OCI-LY3 (cell line): Measurements from ENCODE around the gene AFF2.

ENCODE experiments used
- CTCF ChIP-seq: fragments of 200-600, 300-600 bp; sonication (generic); IDR thresholded peaks from 2 replicates; pipeline ENCODE4 v1.5.1; 2014; ENCODE audit warnings: antibody characterized with exemption, low read length, low read depth
- EZH2phosphoT487 ChIP-seq: fragments of 200-600 bp; shearing (Covaris generic); IDR thresholded peaks from 2 replicates; pipeline ENCODE4 v1.6.1; 2018; ENCODE audit warnings: antibody characterized with exemption, mixed run types, low read depth

- TF ChIP-seq CTCF (0 out of 2 replicates have a peak, but pooled peaks have one; percentile 6), EZH2phosphoT487 (no peak)
These were observed 365.1 kb downstream of the AFF2 start for GRCh38 chrX:148865277-148866210.
